HG03378 (cell line): Measurements from ENCODE around the gene RBMS1.

Source experiments
- ATAC-seq: cut with Tn5 transposase; IDR thresholded peaks from one replicate; pipeline ENCODE4 v1.9.1; 2021; ENCODE audit warnings: mild to moderate bottlenecking, moderate library complexity; ENCODE audit not compliant: unreplicated experiment

RBMS1 gene

GRCh38 chr2:160389875-160390274, 103.7 kb downstream of the RBMS1 start:
- no peak for ATAC-seq

GRCh38 chr2:160388464-160389263, 104.9 kb downstream of the RBMS1 start:
- no peak for ATAC-seq

DNA sequence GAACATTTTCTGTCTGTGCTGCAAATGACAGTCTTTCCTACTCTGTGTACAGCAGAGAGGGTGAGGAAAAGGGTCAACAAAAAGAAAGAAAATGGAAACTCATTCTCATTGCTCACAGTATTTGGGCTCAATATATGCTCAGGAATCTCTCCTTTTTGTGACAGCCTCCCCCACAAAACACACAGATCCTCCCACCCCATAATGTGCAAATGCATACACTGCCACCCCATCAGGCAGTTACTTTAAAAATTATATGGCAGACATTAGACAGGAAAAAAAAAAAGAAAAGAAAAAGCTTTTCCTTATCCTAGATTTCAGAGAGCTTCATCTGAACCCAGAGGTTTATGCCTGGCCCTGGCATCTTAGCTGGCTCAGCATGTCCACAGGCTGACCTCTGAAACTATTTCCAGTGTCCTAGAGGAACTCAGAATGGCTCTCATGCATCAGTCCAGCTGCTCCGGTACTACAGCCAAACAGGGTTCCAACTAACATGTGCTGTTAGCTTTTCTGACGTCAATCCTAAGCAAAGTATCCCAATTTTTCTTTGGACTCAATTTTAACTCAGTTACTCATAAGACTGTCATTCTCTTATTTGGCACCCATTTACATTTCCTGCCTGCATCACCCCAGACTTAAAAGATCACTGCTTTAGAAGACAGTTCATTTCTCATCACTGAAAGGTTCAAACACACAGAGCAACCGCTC, 105.9 kb downstream of the RBMS1 start:
- no peak for ATAC-seq

- no peak for ATAC-seq
These were observed 108.8 kb downstream of the RBMS1 start for GRCh38 chr2:160384791-160385190.

DNA sequence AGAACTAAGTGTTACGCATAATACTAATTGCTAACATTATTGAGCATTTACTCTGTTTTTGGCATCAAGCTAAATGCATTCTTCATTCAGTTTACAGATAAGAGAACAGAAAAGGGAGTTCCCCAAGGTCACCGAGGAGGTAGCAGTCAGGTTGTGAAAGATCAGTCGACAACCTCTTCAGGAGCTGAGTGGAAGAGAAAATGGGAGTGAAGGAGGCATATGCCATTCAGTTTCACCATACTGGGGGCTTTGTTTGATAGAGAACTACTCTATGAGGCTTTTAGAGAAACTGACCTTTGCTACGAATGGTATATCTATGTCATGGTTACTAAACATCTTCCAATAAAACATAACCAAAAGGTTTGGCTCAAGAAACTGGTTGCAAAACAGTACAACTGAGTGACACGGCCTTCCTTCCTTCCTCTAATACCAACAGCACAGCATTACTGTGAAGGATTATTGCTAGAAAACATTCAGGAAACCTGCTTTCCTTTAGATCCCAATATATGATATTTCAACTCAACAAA, 112.1 kb downstream of the RBMS1 start:
- no peak for ATAC-seq

DNA sequence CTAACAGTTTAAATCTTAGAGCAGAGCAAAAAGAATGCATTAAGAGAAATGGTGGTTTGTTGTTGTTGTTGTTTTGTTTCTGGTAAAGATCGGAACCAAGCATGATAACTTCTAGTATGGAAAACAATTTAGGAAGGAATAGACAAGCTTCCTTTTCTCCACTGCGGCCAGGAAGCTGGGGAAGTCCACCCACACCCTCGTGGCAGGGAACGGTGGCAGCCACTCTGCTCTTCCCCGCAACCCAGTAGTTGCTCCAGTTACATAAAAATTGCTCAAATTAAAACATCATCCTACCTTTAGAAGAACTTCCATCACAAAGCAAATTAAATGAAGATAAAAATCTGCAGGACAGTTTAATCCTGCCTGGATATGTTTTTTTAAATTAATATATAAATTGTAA, 113.0 kb downstream of the RBMS1 start:
- no peak for ATAC-seq

- ATAC-seq, result no peak
These were observed 113.5 kb downstream of the RBMS1 start for GRCh38 chr2:160380000-160380570.

DNA sequence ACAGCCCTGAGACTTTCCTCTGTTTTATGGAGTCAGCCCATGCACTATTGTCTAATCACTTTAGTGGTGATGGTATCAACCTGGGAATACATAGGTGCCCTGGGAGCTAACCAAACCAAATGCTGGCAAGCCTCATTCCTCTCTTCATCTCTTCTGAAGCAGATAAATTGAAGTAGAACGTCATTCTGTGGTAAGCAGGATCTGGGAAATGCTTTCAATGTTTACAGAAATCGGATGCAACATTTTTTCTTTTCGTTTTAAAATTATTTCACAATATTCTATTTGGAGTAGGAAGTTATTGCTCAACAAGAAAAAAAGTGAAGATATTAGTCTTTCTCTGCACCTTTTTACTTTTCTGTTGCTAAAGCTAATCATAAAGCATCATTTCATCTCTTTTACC, 114.2 kb downstream of the RBMS1 start:
- no peak for ATAC-seq

DNA sequence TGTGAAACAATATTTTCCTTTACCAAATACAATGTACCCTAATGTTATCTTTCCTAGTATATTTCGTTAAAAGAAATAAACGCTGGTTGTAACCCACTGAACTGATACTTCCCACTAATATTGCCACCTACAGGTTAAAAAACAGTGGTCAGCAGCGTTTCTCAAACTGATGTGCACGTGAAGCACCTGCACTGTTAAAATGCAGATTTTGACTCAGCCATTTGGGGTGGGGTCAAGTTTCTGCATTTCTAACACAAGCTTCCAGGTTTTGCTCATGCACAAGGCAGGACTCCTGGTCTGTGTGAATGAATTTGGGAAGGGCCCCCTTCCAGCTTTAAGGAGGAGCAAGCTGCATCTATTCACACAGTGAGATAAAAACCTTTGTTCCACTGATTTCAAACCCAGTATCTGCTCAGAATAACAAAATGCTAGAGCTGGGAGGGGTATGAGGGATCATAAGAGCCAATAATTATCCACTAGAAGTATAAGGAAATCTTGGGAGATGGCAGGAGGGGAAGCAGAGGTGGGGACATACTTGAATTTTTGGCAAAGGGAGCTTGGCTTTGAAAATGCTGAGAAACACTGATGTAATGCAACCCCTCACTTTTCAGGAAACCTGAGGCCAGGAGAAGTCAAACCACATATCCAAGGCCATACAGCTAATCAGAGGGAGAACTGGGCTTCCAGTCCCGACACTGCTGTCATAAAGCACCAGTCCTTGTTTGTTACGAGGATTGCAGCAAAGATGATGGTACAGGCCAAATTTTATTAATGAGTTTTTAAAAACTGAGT, 116.2 kb downstream of the RBMS1 start:
- ATAC-seq, result no peak

- ATAC-seq, result no peak
These were observed 117.0 kb downstream of the RBMS1 start for GRCh38 chr2:160376576-160376975.

DNA sequence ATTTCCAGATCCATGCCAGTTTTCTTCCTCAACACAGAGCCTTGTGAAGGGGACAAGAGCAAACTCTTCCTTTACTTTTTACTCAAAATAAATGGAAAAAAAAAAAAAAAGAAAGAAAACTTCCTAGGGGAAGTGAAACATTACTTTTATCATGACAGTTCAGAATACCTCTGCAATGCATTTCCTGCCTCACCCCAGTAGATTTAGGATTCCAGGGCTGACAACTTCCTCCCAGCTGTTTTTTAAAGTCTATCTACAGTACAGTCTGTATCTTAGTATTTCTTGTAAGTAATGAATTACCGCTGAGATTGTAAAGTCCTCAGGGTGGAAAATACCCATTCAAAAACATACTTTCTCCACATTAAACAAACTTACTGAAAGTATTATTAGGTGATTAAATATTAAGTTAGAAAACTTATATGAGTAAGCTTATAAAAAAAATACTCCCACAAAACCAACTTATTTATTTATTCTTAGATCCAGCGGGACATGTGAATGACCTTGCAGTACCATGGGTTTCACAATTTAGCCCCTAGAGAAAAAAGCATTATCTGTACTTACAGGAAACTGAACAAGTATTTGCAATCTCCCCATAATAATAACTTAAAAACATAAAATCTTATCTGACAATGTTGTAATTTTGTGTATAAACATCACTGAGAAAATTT, 117.7 kb downstream of the RBMS1 start:
- no peak for ATAC-seq

DNA sequence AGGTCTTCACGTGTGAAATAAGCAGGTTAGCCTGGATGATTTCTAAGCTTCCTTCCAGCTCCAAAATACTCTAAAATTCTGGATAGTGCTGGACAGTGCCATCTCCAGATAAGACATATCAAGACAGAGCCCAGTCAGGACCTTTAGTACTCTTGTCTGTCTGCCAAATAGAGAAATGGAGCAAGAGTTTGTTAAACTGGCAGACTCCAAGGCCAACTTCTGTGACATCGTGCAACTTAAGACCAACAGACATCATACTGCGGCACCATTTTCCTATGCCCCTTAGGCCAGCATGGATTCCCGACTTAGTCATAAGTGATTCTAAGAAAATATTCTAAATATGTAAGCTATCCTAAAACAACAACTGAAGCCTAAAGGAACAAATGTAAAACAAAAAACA, 118.6 kb downstream of the RBMS1 start:
- ATAC-seq, result no peak

- no peak for ATAC-seq
These were observed 119.9 kb downstream of the RBMS1 start for GRCh38 chr2:160373666-160374065.

- no peak for ATAC-seq
These were observed 120.3 kb downstream of the RBMS1 start for GRCh38 chr2:160373263-160373662.

DNA sequence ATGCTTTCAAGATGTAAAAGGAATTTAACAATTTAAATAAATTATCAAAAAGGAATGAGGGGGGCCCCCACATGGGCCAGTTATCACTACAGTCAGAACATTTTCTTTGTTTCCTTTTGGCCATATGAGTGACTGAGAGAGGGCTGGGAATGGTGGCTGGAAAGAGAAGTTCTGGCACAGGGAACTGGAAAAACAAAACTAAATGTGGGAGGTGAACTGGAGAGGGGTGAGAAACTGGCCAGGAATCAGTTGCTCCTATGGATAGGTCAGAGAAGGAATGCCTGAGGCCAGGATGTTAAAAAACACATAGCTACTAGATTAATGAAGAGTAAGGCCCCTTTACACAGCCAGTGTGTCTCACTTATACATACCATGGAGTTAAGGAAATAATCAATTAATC, 121.0 kb downstream of the RBMS1 start:
- ATAC-seq, result no peak

GRCh38 chr2:160372010-160372356, 121.6 kb downstream of the RBMS1 start:
- no peak for ATAC-seq

- no peak for ATAC-seq
These were observed 122.2 kb downstream of the RBMS1 start for GRCh38 chr2:160371251-160372009.

DNA sequence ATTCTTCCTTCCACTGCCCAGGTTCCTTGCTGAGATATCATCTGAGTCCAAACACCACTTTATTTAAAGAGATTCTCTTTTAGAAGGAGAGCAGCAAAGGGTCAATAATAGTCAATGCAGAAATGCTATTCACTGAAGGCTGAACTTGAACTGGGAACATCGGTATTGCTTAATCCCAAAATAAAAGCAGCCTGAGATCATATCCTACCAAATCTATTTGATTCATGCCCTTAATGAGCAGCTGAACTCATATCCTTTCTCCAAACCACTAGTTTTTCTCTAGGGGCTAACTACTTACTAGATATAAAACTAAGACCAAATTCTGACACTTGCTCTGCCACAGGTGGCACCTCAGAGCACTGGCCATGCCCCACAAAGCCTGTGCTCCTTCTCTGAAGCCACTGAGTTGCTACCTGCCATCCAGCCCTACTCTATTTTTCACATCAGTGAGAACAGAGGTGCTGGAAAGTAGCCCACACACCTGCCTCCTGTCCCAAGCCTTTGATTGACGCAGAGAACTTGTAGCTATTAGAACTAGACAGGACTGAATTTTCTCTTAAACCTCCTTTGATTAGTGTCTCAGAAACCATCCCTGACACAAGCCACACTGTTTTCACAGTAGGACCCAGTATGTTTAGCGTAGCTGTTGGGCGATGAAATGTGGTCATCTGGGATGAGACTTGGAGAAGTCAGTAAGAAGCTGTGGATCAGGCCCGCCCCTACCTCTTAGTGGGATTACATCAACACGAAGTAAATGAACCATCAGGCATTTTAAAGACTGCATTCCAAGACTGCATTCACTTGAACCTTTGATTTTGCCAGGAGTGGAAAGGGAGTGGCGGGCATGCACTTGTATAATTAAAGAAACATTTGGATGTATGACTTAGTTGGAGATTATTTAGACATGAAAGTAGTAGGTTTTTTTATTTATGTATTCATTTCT, 124.3 kb downstream of the RBMS1 start:
- ATAC-seq, result no peak

GRCh38 chr2:160367887-160368286, 125.7 kb downstream of the RBMS1 start:
- peak; percentile 92 for ATAC-seq
